NCI-H146 (cell line): ENCODE results near the gene NPC1L1.

Experiments
- DNase-seq: peaks from one replicate; lab custom pipeline; 2025; lab: John Stamatoyannopoulos, UW

NPC1L1 gene, protein sequence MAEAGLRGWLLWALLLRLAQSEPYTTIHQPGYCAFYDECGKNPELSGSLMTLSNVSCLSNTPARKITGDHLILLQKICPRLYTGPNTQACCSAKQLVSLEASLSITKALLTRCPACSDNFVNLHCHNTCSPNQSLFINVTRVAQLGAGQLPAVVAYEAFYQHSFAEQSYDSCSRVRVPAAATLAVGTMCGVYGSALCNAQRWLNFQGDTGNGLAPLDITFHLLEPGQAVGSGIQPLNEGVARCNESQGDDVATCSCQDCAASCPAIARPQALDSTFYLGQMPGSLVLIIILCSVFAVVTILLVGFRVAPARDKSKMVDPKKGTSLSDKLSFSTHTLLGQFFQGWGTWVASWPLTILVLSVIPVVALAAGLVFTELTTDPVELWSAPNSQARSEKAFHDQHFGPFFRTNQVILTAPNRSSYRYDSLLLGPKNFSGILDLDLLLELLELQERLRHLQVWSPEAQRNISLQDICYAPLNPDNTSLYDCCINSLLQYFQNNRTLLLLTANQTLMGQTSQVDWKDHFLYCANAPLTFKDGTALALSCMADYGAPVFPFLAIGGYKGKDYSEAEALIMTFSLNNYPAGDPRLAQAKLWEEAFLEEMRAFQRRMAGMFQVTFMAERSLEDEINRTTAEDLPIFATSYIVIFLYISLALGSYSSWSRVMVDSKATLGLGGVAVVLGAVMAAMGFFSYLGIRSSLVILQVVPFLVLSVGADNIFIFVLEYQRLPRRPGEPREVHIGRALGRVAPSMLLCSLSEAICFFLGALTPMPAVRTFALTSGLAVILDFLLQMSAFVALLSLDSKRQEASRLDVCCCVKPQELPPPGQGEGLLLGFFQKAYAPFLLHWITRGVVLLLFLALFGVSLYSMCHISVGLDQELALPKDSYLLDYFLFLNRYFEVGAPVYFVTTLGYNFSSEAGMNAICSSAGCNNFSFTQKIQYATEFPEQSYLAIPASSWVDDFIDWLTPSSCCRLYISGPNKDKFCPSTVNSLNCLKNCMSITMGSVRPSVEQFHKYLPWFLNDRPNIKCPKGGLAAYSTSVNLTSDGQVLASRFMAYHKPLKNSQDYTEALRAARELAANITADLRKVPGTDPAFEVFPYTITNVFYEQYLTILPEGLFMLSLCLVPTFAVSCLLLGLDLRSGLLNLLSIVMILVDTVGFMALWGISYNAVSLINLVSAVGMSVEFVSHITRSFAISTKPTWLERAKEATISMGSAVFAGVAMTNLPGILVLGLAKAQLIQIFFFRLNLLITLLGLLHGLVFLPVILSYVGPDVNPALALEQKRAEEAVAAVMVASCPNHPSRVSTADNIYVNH (N-terminal part only)

DNA sequence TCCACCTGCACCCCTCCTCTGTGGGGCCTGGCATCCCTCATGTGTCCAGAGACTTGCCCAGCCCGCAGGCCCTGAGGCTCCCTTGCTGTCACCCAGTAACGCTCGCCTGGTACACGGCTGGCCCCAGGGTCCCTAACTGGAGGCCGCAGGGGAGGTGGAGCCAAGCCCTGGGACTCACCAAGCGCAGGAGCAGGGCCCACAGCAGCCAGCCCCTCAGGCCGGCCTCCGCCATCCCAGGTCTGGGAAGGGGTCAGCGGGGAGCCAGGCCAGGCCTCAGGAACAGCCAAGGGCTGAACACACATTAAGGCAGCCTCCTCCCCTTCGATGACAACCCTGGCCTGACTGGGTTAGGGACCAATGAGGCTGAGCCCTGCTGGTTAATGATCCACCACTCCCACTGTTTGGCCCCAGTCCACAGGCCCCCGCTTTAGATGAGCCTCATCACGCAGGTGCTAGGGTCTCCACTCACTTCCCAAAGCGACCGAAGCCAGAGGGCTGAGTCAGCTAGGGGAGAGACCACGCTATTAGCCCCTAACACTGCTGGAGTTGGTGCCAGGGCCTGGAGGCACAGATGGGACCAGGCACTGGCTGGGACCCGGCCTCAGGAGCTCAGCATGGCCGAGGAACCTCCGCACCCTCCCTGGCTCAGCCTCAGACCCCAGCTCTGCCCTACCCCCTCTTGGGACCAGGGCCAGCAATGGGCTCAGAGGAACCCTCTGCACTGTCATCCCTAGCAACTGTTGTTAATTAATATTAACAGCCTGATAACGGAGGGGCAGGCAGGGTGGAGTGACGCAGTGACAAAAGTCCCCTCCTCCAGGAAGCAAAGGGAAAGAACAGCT is at the start of gene NPC1L1:
Gene NPC1L1 (minus strand): TSS at position 303 of the 842 bp plus-strand sequence. CDS start 71 bp downstream, at position 232.
- DNase-seq: no peak

DNA sequence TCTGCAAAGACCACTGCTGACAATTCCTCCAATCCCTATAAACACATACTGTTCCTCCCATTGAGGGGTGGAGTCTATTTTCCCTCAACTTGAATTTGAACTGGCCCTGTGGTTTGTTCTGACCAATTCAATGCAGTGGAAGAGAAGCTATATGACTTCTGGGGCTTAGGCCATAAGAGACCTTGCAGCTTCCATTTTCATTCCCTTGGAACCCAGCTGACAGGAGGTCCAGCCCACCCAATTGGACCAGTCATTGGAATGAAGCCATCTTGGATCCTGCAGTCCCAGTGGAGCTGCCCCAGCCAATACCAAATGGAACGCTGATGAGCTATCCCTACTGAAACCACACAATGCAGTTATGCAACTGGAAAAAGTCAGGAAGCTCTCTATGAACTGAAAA is 49.8 kb upstream of the NPC1L1 start:
- DNase-seq: no peak

DNA sequence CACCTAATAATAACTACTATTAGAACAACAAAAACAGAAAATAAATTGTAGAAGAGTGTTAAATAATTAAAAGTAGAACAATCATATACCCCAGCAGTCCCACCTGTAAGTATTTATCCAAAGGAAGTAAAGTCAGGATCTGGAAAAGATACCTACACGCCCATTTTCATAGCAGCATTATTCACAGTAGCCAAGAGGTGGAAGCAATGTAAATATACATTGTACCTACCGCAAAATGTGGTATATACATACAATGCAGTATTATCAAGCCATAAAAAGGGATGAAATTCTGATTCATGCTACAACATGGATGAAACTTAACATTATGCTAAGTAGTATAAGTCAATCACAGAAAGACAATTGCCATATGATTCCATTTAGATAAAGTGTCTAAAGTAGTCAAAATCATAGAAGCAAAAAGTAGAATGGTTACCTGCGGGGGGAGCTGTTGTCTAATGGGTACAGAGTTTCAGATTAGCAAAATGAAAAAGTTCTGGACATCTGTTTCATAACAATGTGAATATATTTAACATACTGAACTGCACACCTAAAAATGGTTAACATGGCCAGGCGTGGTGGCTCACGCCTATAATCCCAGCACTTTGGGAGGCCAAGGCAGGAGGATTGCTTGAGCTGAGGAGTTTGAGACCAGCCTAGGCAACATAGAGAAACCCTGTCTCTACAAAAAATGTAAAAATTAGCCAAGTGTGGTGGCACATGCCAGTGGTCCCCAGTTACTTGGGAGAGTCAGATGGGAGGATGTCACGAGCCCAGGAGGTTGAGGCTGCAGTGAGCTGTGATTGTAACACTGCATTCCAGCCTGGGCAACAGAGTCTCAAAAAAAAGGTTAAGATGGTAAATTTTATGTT is 46.9 kb upstream of the NPC1L1 start:
- DNase-seq: peak; percentile 36

DNA sequence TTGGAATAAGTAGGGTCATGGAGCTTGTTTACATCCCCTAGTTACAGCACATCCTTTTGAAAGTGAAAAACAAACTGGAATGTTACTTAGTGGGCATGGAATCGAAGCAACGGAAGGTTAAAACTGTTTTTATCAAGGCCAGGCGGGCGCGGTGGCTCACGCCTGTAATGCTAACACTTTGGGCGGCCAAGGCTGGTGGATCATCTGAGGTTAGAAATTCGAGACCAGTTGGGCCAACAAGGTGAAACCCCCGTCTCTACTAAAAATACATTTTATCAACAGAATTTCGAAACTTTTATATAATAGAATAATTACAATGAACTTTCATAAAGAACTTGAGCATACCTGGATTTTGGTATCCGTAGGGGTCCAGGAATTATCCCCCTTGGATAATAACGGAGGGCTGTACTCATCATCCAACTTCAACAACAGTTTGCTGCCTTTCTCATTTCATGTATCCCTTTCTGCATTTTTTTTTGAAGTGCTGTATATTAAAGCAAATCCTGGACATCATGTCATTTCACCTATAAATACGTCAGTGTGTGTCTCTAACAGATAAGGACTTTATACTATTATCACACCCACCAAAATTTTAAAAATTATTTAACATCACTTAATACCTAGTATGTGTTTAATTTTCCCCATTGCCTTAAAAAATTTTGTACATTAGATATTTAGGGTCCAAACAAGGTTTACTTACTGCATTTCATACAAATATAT is 42.2 kb upstream of the NPC1L1 start:
- DNase-seq: no peak

DNA sequence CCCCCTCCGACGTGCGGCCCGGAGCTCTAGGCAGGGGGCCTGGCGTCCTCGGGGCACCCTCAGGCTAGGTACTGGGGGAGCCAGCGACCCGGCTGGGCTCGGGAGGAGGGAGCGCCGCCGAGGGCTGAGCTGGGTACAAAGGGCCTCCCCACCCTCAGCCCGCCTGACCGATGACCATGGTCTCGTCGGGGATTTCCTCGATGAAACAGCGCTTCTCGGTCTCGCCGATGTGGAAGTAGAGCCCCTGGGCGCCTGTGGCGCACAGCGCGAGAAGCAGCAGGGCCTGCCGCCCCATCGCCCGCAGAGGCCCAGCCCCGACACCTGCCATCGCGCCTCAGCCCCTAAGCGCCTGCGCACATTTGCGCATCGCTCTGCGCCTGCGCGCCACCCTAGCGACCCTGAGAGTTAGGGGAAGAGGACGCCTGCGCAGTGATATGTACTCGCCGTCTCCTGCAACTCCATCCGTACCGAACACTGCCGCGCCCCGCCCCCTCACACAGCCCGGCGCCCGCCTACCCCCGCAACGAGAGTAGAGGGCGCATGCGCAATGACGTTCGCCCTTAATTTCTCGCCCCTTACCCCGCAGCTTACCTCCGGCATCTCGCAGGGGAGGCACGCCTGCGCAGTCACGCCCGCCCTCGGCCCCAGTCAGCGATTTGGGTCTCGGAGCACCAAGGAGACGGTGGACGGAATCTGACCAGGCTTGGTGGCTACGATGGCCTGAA is 40.9 kb upstream of the NPC1L1 start, which contains the start of gene TMED4:
Gene TMED4 (minus strand): TSS at position 353 of the 725 bp plus-strand sequence. CDS start 25 bp downstream, at position 328.
- peak; percentile 99 for DNase-seq

DNA sequence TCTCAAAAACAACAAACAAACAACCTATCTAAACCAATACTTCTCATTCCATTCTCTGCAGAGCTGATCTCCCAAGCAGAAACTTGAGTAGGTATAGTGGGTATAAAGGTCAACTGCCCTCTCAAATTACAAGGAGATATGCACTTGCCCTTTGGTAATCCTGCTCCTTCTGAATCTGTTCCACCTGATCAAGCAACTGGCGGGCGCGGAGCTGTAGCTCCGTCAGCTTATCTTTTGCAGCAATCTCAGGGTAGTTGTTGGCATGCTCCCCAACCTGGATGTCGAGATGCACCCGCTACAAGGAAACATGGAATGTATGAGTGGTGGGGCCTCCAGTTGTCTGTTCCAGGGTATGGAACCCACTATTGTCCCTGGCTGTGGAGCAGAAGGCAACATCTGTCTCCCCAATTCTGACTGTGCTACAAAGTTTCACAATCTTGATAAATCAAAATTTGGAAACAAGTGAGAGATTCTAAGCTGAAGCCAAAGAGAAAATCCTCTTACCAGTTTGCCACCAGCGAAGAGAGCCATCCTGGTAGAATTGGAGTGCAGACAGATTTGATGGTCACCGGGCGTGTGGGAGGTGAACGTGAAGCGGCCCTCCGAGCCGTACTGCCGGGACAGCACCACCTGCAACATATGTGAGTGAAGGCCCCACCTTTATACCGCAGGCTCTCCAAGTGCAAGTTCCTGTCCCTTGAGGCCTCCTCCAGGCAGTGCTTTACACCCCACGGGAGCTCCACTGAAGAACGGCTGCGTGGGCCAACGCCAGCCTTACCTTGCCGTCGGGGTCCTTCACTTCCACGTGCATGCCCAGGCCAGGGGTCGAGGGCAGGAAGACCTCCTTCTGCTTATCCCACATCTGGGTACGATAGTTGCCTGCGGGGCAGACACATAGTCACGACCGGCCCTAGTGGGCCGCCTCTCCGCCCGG is 40.1 kb upstream of the NPC1L1 start:
- DNase-seq: peak; percentile 47

DNA sequence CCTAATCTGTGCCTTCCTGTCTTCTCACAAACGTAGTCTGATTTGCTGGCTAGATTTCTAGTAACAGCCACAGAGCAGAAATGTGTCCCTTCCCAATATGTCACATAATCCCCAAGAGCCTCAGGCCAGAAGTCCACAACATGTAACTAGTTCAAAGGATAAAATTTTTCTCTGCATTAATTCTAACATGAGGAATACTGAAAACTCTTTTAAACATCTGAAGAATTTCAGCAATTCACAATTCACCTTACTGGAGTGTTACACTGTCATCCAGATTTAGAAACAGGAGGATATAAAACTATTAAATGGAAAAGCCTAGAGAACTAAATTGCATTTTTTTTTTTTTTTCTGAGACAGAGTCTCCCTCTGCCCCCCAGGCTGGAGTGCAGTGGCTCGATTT is 35.1 kb upstream of the NPC1L1 start:
- no peak for DNase-seq

DNA sequence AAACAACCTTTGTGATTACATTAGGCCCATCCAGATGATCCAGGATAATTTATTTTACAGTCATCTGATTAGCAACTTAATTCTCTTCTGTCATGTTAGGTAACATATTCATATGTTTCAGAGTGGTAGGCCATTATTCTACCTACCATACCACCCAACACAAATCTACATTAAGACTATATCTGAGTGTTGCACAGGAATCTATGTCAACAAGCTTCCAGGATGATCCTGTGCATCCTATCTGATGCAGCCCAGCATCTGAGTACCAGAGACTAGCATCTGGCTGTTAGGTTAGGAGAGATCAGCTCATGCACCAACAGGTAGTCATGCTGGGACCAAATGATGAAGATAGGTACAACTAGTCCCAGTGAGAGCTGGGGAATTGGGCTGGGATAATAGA is 33.9 kb upstream of the NPC1L1 start:
- no peak for DNase-seq

DNA sequence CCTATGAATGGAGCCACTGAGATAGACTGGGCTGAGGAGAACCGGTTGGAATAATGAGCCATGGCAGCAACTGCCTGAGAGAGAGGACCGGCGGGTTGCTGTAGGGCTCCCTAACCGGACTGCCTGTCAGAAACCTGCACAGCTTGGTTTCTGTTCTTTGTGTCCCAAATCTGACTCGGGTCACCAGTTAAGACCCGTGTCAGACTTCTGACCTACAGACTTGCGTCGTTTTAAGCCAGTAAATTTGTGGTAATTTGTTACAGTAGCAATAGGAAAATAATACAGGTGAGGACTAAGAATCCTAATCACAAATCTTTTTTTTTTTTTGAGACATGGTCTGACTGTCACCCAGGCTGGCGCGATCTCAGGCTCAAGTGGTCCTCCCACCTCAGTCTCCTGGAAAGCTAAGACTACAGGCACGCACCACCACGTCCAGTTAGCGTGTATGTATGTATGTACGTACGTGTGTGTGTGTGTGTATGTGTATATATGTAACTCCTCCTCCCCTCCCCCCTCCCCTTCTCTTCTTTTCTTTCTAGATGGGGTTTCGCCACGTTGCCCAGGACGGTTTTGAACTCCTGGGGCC is 33.2 kb upstream of the NPC1L1 start:
- DNase-seq: no peak

DNA sequence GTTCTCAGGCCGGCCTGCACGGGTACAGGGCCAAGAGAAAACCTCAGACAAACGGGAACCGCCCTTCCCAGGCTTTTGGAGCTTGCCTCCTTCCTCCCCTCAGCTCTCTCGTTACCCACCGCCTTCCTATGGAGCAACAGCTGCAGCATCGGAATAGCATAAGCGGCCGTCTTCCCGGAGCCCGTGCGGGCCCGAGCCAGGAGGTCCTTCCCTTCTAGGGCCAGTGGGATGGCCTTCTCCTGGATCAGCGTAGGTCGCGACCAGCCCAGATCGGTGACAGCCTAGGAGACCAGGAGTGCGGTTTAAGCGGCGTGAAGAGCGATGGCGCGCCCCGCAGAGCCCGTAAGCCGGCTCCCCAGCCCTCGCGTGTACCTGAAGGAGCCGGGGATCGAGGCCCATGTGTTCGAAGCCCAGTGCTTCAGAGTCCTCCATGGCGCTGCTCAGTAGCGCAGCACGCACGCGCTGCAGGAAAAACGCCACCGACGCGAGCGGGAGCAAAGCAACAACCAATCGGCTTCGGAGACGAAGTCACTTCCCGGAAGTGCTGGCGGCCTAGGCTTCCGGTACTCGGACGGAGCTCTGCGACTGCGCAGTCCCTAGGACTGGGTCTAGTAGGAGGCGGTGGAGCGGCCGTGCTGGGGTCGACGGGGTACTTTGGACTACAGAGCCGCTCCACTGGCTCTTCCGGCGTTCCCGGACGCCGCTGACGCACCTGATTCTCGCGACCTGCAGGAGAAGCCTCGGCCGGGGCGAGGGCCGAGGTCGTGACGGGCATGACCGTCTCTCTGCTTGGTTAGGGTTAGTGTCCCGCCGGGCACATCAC is 32.5 kb upstream of the NPC1L1 start, which contains the start of gene DDX56:
Gene DDX56 (minus strand): TSS at position 445 of the 823 bp plus-strand sequence. CDS start 13 bp downstream, at position 432.
- peak; percentile 94 for DNase-seq

DNA sequence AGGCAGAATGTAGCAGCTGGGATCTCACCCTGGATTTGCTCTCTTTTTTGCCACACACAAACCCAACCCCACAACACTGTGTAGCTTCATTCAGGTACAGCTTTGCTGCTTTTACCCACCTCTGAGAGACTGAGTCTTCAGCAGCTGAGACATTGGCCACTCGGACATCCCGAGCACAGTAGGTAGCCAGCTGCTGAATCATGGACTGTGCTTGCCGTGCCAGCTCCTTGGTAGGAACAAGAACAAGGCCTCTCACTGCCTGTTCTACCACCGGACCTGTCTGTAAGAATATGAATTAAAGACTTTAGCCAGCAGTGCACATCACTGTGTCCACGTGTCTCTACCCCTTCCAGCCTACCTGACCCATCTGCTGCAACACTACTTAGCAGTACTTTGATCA is 31.6 kb upstream of the NPC1L1 start:
- DNase-seq: no peak

DNA sequence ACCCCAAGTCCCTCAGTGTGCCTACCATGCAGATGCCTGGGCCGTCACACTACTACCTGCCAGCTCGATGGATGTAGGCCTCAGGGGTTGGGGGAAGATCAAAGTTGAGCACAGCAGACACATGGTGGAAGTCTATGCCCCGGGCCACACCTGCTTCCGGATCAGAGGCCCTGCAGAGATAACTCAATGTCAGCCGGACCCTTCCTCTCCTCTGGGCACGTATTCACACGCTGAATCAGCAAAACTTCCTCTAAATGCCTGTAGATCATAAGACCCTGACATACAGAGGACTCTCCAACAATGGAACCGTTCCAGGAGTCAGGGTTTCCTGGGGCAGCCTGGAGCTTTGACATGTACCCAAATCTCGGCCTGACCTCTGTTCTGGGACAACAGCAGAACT is 28.8 kb upstream of the NPC1L1 start:
- no peak for DNase-seq

DNA sequence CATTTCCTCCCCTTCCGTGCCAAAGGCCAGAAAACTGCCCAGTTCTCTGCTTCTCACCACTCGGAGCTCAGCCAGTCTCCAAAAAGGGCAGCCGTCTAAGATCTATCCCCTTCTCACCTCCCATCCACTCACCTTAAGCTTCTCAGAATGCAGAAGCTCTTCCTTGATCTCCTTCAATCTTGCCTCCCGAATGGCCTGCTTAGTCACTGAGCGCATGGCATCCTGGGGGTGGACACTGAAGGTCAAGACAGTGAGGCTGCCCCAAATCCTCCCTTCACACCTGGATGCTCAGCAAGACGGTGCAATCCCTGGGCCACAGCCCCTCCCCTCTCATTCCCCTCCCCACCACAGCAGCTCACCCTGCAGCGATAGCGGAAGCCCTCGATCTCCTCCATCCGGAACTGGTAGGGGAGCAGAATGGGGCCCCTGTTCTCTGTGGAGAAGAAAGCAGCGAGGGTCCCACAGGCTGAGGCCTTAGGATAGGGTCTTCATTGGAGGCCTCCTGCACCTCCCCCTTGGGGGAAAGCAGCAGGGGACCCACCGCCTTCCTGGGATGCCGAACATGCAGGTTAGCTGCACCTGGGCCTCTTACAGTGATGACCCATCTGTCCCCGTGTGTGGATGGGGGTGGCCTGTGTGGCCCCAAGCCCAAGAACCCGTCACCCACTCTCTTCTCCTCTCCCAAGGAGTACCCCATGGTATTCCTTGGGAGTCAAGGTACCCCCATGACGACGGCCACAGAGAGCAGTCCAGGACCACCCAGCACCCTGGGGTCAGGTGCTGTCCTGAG is 27.8 kb upstream of the NPC1L1 start:
- no peak for DNase-seq

DNA sequence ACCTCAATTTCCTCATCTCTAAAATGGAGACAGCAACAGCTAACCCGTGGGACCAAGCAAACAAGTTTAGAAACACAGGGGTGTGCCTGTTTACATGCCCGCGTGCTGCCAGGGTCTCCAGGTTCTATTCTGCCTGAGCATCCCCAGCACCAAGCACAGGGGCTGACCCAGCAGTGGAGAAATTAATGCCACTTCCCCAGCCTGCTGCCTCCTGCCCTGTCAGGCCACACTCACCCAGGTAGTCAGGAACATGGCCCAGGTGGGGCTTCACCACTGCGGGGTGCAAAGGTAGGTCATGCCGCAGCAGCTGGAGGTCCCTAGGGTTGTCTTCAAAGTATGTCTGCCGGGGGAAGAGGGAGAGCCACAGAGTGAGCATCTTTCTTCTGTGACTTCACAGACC is 26.8 kb upstream of the NPC1L1 start:
- DNase-seq: no peak

DNA sequence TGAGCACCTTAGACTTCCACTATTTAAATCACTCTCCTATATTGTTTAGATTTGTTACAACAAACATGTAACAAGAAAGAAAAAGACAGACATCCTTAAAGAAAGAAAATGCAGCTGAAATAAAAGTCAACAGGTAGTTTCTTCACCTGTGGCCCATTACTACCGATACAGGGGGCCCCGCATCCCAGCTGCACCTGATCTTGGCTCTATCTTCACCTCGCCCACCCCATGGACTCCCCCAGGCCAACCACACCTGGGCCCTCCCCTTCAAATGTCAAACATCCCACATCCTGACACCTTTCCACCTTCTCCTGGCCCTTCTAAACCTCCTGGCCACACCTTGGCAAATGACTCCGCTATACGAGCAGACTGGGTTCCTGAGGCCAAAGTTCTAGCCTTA is 25.6 kb upstream of the NPC1L1 start:
- no peak for DNase-seq
